Measurements from ENCODE around the gene ARHGEF28. TPM values are rescaled to one million over a fixed set of nuclear protein-coding genes. Genes with fewer than 3 reads are reported as not detected.

The ARHGEF28 gene
- total RNA-seq, 1 experiment from 2014 or later, result 6.1 TPM

- Histone ChIP-seq H3K4me3 (replicated peaks in 1 of 2; ENCODE audit: low read depth in 1 of 2, low read length in 2 of 2) (no peak overlapping the region), H3K9ac (ENCODE audit: low read length) (no peak overlapping the region), H2AFZ (ENCODE audit: low read depth, low read length, poor library complexity, severe bottlenecking) (no peak overlapping the region), H3K9me3 (ENCODE audit: control insufficient read depth in 1 of 2, insufficient read depth in 1 of 2, low read depth in 1 of 2, low read length in 2 of 2) (no peaks in the 10 kb centered on the region), H3K27ac (ENCODE audit: low read depth, low read length) (no peak overlapping the region), H3K4me2 (ENCODE audit: low read length) (no peak overlapping the region), H3K4me1 (ENCODE audit: control insufficient read depth in 1 of 2, insufficient read depth in 2 of 2, low read length in 2 of 2) (peaks cover 0 to 7% of the 10 kb centered on the region in 2 experiments; a peak in 1 of 4 replicates), H3K9me2 (ENCODE audit: insufficient read depth) (no peaks in the 10 kb centered on the region), H4K20me1 (ENCODE audit: insufficient read depth) (no peaks in the 10 kb centered on the region), H3K36me3 (ENCODE audit: control insufficient read depth in 1 of 2, insufficient read depth in 2 of 2, low read length in 2 of 2) (no peaks in the 10 kb centered on the region), H3K79me2 (ENCODE audit: insufficient read depth, low read length) (no peaks in the 10 kb centered on the region), H3K27me3 (ENCODE audit: insufficient read depth, low read length) (no peaks in the 10 kb centered on the region)
- BruUV-seq (replicated peaks), result no TSS peak
- CTCF ChIA-PET, result interaction anchor here (1.1 kb wide), 1 partner anchor 56 kb away, joined by 3 read pairs; no protein-coding TSS in a partner anchor
- ATAC-seq, result no peak
- TF ChIP-seq ATF3 (IDR thresholded peaks at IDR 0.05) (no peak), EGR1 (IDR thresholded peaks at IDR 0.05; ENCODE audit: low read depth) (no peak), RAD21 (IDR thresholded peaks at IDR 0.05; ENCODE audit: low read depth) (no peak), JUND (IDR thresholded peaks at IDR 0.05) (no peak), FOSL1 (IDR thresholded peaks at IDR 0.05; ENCODE audit: low read depth) (no peak), ZFX (IDR thresholded peaks at IDR 0.05) (no peak), SIN3A (IDR thresholded peaks at IDR 0.05; ENCODE audit: low read depth) (no peak), SRF (IDR thresholded peaks at IDR 0.05; ENCODE audit: low read depth) (no peak), EZH2 (IDR thresholded peaks at IDR 0.05) (no peak), ELF1 (IDR thresholded peaks at IDR 0.05; ENCODE audit: borderline replicate concordance, low read depth) (no peak), TCF7L2 (IDR thresholded peaks at IDR 0.05; ENCODE audit: borderline replicate concordance, extremely low read depth, insufficient read depth, insufficient read length) (no peak), CEBPB (IDR thresholded peaks at IDR 0.05; ENCODE audit: low read depth) (no peak)
- TF ChIP-seq, protein P1, sequence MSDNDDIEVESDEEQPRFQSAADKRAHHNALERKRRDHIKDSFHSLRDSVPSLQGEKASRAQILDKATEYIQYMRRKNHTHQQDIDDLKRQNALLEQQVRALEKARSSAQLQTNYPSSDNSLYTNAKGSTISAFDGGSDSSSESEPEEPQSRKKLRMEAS (IDR thresholded peaks at IDR 0.05), result no peak
- DNase-seq (ENCODE audit: low read depth, low spot score), result no peak
- RAD21 ChIA-PET (ENCODE audit: low non-redundant PET in 1 of 2, low total read pairs in 2 of 2, uncharacterized antibody in 2 of 2, unreplicated experiment in 2 of 2), result no interaction called here
- intact Hi-C loops (cut with micrococcal nuclease), result no loop called here
- POLR2A ChIA-PET, result no interaction called here
Measured at GRCh38 chr5:73851471-73852181, 225.6 kb downstream of the ARHGEF28 start.
